Frontal cortex (tissue), 4 donors: ENCODE results near the gene BTNL9. TPM values are rescaled to one million over a fixed set of nuclear protein-coding genes. Genes with fewer than 3 reads are reported as not detected.
"Not testable (repeated sequence)": the region's sequence is repeated elsewhere in the genome, so short reads cannot be mapped to it uniquely, and the experiment has no call there.

Experiments used
- DNase-seq, 2 donors: peaks; one replicate each; pipeline ENCODE4 v3.0.0; 2012; ENCODE audit warnings: low spot score in 2 of 2
- FAIRE-seq: peaks from 2 replicates; lab custom pipeline; 2012; peaks lifted over from hg19 to GRCh38; lab: Jason Lieb, UNC
- total RNA-seq: library from RNA; depleted of rRNA; stranded (reverse); fragments of >200 nt; gene quantifications from one replicate; pipeline ENCODE4 v1.2.3, GENCODE V29; 2014
- donor health status: control.
- donor health status: control.
- donor health status: control.

Gene BTNL9
- total RNA-seq, 1 donor from 2014 or later, result 2.9 TPM

DNA sequence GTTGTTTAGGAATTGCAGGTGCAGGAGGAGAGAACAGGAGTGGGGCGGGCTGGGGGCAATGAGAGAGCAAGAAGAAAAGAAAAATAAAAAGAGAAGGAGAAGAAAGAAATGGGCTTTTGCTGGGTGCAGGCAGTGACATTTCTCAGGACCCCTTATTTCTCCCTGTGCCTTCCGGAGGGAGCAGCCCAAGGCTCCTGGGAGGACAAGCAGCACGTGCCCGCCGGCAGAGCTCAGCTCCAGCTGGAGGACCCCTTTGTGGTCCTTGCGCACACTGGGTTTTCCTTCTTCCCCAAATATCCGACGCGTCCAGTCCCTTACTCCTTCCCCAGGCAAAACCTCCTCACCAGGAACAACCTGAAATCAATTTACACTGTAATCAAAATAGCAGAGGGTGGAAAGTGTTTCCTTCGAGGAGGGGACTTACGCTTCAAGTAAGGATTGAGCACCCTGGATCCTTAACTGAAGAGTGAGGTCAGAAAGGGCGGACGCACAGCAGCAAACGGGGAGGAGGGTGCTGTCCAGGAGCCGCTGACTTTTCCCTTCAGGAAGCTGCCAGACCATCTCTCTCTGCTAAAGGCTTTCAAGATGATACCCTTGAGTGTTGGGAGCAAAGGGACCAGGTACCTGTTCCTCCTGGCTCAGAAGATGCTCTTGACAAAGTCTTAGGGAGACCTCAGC lies 2.1 kb downstream of the BTNL9 start:
- DNase-seq (no peak), FAIRE-seq (no peak)

DNA sequence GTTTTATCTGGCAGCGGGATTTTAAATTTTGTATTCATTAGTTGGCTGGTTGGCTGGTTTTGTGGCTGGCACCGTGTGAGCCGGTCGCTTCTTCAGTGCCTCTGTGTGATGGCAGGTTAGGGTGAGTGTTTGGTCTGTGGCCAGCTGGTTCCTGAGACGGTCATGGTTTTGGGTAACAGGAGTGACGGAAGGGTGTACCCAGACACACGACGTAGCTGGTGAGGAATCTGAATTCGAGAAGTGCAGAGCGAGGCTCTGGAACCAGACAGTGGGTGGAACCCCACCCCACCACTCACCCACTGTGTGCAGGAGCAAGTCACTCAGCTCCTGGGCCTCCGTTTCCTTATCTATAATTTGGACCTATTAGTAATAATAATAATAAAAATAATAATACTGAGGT lies 2.7 kb downstream of the BTNL9 start:
- DNase-seq (no peak), FAIRE-seq (no peak)

DNA sequence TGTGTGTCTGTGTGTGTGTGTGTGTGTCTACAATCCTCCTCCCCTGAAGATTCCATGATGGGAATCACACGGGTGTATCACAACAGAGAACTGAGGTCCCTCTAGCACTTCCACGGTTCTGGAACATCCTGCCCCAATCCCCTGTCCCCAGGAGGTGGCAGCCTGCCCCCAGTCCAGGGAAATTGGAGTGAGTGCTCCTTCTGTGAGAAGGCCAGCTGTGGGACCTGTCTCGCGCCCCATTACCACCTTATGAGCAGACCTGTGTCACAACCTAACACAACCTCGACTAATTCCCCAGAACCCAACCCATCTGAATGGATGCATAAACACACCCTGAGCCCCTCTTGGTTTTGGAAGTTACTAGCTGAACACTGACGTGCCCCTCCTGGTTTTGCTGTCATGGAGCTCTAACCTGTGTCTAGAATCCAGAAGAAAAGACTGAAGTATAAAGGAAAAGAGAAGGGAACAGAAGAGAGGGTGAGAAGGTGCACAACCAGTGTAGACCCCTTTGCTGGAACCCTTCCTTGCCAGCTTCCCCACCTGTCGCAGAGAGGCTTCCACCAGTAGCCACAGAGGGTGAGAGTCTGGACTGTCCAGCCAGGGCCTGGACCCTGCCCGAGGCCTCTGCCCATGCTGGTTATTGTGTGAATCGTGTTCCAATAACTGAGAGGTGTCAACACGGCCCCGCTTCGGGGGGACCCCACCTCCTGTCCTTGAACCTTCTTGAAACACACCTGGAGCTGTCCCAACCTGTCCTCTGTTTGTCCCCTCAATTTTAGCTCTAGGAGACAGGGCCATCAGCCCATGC lies 3.4 kb downstream of the BTNL9 start:
- DNase-seq (no peak), FAIRE-seq (no peak)

- no peak for FAIRE-seq
- no peak for DNase-seq
These were observed 4.1 kb downstream of the BTNL9 start for GRCh38 chr5:181044093-181044599.

DNA sequence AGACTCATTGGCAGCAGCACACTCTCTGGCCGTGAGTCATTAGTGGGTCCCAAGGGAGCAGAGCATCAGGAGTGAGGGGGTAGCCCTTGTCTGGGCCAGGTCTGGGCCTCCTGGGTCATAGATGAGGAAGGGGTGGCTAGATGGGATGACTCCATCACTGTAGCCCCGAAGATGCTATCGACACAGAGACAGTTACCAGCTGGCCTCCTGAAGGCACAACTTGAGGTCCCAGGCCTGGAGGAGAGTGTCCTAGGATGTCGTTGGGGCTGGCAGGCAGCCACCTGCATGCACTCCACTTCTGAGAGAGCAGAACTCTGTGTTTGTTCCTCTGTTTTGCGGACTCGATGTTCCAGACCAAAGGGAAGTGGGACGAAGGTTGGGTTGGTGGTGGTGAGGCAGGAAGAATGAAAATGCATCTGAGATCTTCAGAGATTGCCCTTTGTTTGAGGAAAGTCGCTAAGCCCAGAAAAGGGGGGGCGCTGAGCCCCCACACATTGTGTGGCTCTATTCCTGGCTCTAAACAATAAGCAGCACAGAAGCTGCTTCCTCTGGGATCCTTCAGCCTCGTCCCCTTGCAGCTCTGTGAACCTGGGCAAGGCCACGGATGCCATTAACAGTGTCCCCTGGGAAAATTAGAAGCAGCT lies 4.7 kb downstream of the BTNL9 start:
- DNase-seq (no peak), FAIRE-seq (no peak)

GRCh38 chr5:181045316-181045715 lies 5.2 kb downstream of the BTNL9 start:
- FAIRE-seq, result no peak
- DNase-seq, result no peak

GRCh38 chr5:181045857-181046256 lies 5.8 kb downstream of the BTNL9 start:
- DNase-seq, FAIRE-seq: not testable (repeated sequence)

DNA sequence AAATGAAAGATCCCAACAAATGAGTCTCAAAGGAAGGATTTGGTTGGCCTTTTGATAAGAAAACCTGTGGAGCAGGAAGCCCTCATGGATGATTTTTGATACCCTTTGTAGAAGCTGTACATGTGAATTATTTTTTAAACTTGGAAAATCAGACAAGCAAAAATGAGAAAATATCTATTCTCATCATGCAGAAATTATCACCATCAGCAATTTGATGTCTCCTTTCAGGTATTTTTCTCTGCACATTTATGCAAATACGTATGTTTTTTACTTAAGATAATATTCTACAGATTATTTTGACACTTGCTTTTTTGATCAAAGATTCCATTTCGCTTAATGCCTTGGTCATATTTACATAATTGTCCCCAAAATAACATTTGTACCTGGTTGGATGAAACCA lies 7.2 kb downstream of the BTNL9 start:
- DNase-seq (no peak), FAIRE-seq (no peak)

- FAIRE-seq (no peak), DNase-seq (no peak)
These were observed 7.9 kb downstream of the BTNL9 start for GRCh38 chr5:181047921-181048320.

DNA sequence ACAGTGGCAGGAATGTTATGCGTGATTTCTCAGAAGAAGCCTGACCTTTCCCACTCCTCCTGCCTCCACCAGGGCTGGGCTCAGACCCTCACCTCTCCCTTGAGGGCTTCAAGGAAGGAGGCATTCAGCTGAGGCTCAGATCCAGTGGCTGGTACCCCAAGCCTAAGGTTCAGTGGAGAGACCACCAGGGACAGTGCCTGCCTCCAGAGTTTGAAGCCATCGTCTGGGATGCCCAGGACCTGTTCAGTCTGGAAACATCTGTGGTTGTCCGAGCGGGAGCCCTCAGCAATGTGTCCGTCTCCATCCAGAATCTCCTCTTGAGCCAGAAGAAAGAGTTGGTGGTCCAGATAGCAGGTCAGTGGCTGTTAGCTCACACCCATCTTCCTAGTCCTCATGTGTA lies 9.9 kb downstream of the BTNL9 start:
- FAIRE-seq, result no peak
- DNase-seq, result no peak

DNA sequence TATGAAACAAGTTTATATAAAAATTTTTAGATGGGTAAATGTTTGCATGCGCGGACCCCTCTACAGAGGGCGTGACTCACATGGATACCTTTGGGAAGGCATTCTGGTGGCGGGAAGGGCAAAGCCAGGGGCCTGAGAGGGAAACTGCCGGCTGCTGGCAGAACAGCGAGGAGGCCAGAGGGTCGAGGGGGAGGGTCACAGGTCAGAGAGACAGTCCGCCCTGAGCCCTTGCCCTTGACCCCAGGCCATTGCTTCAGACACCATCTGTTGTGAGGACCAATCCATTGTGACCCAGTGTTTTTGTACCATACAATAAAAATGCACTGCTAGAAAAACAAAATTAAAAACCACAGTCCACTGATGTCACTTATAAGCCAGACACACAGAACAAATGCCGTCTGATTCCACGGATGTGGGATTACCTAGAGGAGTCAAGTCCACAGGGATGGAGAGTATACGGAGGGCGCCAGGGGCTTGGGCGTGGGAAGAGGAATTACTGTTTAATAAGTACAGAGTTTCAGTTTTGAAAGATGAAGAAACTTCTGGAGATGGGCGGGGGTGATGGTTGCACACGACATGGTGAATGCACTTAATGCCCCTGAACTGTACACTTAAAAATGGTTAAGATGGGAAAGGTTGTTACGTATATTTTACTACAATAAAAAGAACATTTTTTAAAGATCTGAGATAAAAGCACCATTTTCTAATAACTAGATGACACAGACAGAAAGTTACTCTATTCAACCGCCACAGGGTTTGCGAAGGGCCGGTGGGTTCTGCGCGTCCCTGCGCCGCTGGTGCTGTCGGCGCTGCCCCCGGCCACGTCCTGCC lies 12.0 kb downstream of the BTNL9 start:
- FAIRE-seq, result no peak
- no peak for DNase-seq

DNA sequence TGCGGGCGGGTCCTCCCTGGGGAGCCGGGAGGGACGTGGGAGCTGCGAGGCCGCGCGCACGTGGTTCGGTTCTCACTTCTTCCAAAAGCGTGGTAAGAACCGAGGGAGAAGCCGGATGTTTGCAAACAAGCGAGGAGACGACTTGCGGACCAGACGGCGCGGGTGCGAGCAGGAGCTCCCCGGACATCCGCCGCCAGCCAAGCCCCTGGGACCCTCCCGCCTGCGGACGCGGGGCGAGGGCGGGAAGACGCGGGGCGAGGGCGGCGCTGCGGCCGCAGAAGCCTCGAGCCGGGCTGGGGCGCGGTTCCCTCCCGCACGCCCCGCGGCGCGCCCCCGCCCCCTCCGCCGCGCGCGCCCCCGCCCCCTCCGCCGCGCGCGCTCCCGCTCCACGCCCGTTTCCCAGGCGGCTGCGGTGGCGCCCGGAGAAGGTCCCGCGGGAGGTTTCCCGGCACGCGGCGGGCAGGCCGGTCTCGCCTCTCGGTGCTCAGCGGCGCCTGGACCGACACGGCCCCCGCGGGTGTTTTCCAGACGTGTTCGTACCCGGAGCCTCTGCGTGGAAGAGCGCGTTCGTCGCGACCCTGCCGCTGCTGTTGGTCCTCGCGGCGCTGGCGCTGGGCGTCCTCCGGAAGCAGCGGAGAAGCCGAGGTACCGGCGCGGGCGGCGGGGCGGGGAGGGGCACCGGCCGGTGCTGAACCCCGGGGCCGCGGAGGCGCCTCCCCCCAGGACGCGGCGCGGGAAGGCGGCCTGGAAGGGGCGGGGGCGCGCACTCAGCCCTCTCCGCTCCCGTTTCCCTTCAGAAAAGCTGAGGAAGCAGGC lies 12.8 kb downstream of the BTNL9 start:
- no peak for FAIRE-seq

GRCh38 chr5:181053488-181054121 lies 13.5 kb downstream of the BTNL9 start:
- no peak for FAIRE-seq

More for the DNA sequence above, 12.8 kb downstream of the BTNL9 start:
- DNase-seq, result peak in 1 of 2 donors; percentile 52

DNA sequence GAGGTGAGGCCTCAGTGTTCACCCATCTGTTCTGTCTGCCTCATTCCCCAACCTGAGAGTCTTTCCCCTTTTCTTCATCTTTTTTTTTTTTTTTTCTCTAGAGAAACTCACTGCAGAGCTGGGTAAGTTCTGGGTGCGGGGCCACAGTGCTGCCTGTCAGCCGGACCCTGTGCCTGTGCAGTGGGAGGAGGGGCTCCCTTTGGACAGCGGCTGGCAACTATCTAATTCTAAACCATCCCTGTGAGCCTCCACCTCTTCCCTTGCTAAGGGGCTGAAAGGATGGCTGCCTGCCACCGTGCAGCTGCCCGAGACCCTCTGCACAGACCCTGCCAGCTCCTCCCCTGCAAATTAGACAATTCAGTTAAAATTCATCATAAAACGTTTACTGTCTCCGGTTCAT lies 14.1 kb downstream of the BTNL9 start:
- DNase-seq, result no peak
- FAIRE-seq, result no peak

More at GRCh38 chr5:181053488-181054121, 13.5 kb downstream of the BTNL9 start:
- no peak for DNase-seq

DNA sequence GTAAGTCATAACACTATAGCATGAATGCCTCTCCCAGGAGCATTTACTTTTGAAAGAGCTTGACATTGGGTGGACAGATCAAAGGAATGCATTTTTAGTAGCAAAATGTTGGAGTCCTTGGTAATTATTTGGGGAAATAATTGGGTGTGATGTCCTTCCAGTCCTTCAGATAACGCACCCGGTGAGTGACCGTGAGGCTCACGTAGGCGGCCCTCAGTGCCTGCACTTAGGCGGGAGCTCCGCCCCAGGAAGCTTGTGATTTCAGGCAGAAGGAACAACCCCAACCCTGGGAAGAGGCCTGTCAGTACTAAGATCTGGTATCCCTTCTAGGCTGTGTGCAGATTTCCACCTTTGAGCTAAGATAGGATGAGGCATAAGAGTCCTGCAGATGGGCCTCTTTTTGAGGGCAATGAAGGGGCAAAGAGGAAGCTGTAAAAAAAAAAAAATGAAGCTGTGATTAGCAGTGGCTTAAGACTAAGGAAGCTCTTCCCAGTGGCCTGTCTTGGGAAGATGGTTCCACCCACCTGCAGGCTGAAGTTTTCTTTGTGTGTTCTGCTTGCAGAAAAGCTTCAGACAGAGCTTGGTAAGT lies 14.9 kb downstream of the BTNL9 start:
- DNase-seq, result no peak
- no peak for FAIRE-seq

DNA sequence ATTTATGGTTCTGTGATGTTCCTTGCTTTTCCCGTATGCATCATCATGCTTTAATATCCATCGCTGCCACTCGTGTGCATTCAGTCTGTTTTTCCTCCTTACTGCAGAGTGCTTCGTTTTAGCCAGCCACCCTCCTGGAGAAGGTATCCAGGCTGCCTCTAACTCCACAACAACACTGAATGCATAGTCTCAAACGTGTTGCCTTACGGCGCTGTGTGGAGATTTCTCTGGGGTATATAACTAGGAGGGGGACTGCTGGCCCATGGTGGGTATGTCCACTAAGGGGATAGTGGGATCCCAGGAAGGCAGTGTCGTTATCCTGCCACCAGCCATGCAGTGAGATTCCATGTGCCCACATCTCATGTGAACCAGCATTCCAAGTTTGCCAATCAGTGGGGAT lies 16.4 kb downstream of the BTNL9 start:
- DNase-seq (no peak), FAIRE-seq (no peak)

DNA sequence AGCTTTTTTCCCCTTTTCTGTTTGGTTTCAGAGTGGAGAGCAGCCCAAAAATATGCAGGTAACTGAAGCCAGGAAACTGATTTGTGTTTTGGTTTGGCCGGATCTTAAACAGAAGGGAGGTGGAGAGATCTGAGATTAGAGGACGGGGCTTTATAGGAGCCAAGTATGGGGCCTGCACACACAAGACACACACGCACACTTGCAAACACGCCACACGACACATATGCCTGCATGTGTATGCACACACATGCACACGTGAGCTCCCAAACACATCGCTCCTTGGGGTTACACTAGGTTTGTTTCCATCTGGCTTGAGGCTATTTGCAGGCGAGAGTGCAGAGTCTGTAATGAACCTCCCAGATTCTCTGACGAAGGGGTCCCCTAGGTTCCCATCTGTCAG lies 18.3 kb downstream of the BTNL9 start:
- DNase-seq (no peak), FAIRE-seq (no peak)

GRCh38 chr5:181058786-181059296 lies 18.8 kb downstream of the BTNL9 start:
- DNase-seq (no peak), FAIRE-seq (no peak)
